ENCODE results near the gene TMCO2. TPM values are rescaled to one million over a fixed set of nuclear protein-coding genes. Genes with fewer than 3 reads are reported as not detected.
A peak's percentile ranks its signal among the peaks of the same experiment; 100 is the strongest.

Gene TMCO2
- total and polyA plus RNA-seq, 8 donors = 0.55 TPM; not detected in 7

DNA sequence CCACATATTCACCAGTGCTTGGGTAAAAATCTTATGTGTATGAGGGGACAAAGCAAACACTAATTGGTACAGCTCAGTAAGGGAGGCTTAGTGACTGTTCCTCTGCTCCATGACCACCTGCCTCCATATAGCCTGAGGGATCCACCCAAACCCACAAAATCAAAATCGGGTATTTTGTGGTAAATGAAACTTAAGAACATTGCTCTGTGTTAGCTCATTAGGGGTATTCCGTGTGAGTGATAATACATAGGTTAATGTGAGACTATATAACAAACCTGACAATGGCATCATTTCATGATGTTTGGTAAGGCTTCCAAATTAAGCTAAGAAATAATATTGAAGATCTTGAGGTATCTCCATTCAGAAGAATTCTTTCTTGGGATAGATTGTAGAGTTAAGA is 43.6 kb downstream of the TMCO2 start:
- DNase-seq (no peak), ATAC-seq (no peak)
- Histone ChIP-seq H3K9me3 (no peaks in the 10 kb centered on the region), H3K27me3 (no peaks in the 10 kb centered on the region), H3K4me1 (no peaks in the 10 kb centered on the region), H3K27ac (no peak overlapping the region), H3K4me3 (no peak overlapping the region), H3K36me3 (peaks cover 0 to 85% of the 10 kb centered on the region in 2 donors)
- TF ChIP-seq, protein P1, sequence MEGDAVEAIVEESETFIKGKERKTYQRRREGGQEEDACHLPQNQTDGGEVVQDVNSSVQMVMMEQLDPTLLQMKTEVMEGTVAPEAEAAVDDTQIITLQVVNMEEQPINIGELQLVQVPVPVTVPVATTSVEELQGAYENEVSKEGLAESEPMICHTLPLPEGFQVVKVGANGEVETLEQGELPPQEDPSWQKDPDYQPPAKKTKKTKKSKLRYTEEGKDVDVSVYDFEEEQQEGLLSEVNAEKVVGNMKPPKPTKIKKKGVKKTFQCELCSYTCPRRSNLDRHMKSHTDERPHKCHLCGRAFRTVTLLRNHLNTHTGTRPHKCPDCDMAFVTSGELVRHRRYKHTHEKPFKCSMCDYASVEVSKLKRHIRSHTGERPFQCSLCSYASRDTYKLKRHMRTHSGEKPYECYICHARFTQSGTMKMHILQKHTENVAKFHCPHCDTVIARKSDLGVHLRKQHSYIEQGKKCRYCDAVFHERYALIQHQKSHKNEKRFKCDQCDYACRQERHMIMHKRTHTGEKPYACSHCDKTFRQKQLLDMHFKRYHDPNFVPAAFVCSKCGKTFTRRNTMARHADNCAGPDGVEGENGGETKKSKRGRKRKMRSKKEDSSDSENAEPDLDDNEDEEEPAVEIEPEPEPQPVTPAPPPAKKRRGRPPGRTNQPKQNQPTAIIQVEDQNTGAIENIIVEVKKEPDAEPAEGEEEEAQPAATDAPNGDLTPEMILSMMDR (IDR thresholded peaks at IDR 0.05) = no peak
- intact Hi-C loops (cut with DNase I) = no loop called here

DNA sequence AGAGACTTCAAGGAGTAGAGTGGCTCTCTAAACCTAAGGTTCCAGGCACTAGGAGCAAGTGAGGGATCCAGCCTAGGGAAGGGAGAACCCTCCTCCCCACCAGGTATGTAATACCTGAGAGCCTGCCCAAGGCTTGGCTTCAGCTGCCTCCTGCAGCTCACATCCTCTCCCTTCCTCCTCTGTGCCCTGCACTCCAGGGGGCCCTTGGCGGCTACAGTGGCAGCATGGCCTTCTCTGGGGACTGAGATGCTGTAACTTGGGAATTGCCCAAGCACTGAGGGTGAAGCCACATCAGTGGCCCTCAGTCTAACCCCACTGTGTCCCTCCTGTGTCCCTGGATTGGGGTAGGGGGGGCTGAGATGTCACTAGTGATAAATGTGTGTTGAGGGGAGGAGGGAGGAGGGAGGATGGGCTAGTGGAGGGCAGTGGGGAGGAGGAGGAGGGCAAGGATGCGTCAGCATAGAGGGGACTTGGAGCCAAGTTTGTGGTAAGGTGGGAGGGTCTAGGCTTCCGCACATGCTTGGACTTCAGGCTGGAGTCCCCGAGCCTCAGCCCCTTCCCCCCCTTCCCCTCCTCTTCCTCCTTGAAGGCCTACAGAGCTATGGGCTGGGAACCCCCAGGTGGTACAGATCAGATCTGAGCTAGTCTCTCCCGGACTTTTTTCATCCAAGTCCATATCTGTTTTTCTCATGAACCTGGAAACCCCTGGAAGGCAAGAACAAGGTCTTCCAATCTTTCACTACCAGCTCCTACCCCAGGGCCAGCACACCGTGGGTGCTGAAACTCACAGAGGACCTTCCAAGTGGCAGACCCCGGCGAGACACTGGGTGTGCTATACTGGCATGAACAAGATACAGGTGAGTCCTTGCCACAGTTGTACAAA is 51.9 kb downstream of the TMCO2 start:
- TF ChIP-seq, protein P1 (IDR thresholded peaks at IDR 0.05) = no peak
- Histone ChIP-seq H3K36me3 (peaks cover 0 to 2% of the 10 kb centered on the region in 2 donors), H3K27me3 (peaks cover 0 to 12% of the 10 kb centered on the region in 2 donors), H3K4me1 (no peaks in the 10 kb centered on the region), H3K4me3 (no peak overlapping the region), H3K27ac (no peak overlapping the region), H3K9me3 (no peaks in the 10 kb centered on the region)
- ATAC-seq = peak; percentile 46
- DNase-seq = no peak
- intact Hi-C loops (cut with DNase I) = no loop called here

DNA sequence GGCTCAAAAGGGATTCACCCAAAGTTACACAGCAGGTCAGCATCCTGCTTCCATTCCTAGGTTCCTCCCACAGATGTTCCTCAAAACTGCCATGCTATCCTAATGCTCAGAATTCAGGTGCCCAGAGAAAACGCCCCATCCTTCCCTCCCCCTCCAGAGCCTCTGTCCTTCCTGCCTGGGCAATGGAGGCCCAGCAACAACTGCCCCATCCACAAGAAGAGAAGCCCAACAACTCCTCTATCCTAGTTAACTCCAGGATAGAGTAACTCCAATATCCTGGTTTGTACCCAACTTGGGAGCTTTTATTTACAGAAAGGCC is 52.5 kb downstream of the TMCO2 start:
- H3K9me3 ChIP-seq = no peaks in the 10 kb centered on the region
- H3K27me3 ChIP-seq = peaks cover 0 to 12% of the 10 kb centered on the region in 2 donors
- ATAC-seq = no peak
- H3K4me1 ChIP-seq = no peaks in the 10 kb centered on the region
- TF ChIP-seq, protein P1 (IDR thresholded peaks at IDR 0.05) = no peak
- intact Hi-C loops (cut with DNase I) = no loop called here
- no peak for DNase-seq
- H3K4me3 ChIP-seq = no peak overlapping the region
- H3K36me3 ChIP-seq = no peaks in the 10 kb centered on the region
- H3K27ac ChIP-seq = no peak overlapping the region

DNA sequence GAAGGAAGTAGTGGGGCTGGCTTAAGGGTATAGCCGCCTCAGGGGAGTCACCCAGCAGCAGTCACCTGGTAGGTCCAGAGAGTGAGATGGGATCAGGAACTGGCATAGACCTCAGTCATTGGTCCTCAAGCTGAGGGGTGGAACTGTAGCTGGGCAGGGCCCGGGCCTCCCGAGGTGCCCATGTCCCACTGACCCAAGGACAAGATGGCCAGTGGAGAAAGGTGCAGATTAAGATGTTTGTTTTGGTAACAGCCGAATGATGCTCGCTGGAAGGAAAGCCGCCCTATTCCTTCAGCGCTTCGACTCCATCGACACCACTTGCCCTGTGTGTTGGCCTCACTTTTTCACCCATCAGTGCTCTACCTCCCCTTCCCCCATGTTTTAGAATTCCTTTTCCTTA is 52.9 kb downstream of the TMCO2 start:
- H3K4me3 ChIP-seq = no peak overlapping the region
- H3K9me3 ChIP-seq = no peaks in the 10 kb centered on the region
- TF ChIP-seq, protein P1 (IDR thresholded peaks at IDR 0.05) = no peak
- ATAC-seq (no peak), DNase-seq (no peak)
- intact Hi-C loops (cut with DNase I) = no loop called here
- no peak overlapping the region for H3K27ac ChIP-seq
- peaks cover 0 to 12% of the 10 kb centered on the region in 2 donors for H3K27me3 ChIP-seq
- H3K36me3 ChIP-seq = no peaks in the 10 kb centered on the region
- no peaks in the 10 kb centered on the region for H3K4me1 ChIP-seq

DNA sequence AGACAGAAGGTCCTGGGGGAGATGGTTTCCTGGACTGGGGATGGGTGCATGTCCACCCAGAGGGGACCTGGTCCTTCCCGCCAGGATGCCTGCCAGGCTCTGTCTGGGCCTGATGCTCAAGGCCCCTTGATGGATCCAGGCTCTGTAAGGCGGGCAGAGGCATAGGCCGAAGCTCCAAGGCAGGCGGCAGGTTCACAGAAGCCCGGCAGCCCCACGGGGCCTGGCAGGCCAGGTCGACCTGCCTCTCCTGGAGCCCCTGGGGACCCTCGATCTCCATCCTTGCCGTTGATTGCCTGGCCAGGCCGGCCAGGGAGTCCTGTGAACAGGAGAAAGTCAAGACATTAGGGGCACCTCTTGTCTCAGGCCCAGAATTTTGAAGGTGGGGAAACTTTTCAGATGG is 53.3 kb downstream of the TMCO2 start:
- no peaks in the 10 kb centered on the region for H3K36me3 ChIP-seq
- no peak overlapping the region for H3K27ac ChIP-seq
- intact Hi-C loops (cut with DNase I) = no loop called here
- H3K9me3 ChIP-seq = no peaks in the 10 kb centered on the region
- no peak for DNase-seq
- H3K27me3 ChIP-seq = peaks cover 0 to 12% of the 10 kb centered on the region in 2 donors
- no peaks in the 10 kb centered on the region for H3K4me1 ChIP-seq
- no peak overlapping the region for H3K4me3 ChIP-seq
- TF ChIP-seq, protein P1 (IDR thresholded peaks at IDR 0.05) = no peak
- no peak for ATAC-seq

Other genes with a start within 250 kb of the TMCO2 start
- 100 to 1,000 TPM; 366 to 501 TPM for gene CAP1, start 207.2 kb upstream of the TMCO2 start, total RNA-seq
- gene CAP1, start 207.2 kb upstream of the TMCO2 start, polyA plus RNA-seq (ENCODE audit: insufficient read length in 6 of 6) = 100 to 1,000 TPM; 150 to 178 (median 157) TPM
- gene PPT1, start 150.7 kb upstream of the TMCO2 start, total RNA-seq = 100 to 1,000 TPM; 164 to 195 TPM
- gene PPT1, start 150.7 kb upstream of the TMCO2 start, polyA plus RNA-seq (ENCODE audit: insufficient read length in 6 of 6) = 100 to 1,000 TPM in 2 of 6 donors, 10 to 100 TPM in 4; 87.3 to 112 (median 97.4) TPM
- 10 to 100 TPM; 11.2 to 12.7 TPM for gene RLF, start 86.5 kb upstream of the TMCO2 start, total RNA-seq
- 10 to 100 TPM; 23.3 to 34.4 (median 26.4) TPM for gene RLF, start 86.5 kb upstream of the TMCO2 start, polyA plus RNA-seq (ENCODE audit: insufficient read length in 6 of 6)
- 10 to 100 TPM; 54.5 to 57.2 TPM for gene ZMPSTE24, start 10.3 kb downstream of the TMCO2 start, total RNA-seq
- 10 to 100 TPM; 38.7 to 49.3 (median 43.7) TPM for gene ZMPSTE24, start 10.3 kb downstream of the TMCO2 start, polyA plus RNA-seq (ENCODE audit: insufficient read length in 6 of 6)
- gene COL9A2, start 69.3 kb downstream of the TMCO2 start, total RNA-seq = 1 to 10 TPM; 1.1 to 3.4 TPM
- 10 to 100 TPM; 17.1 to 29.7 (median 22.7) TPM for gene COL9A2, start 69.3 kb downstream of the TMCO2 start, polyA plus RNA-seq (ENCODE audit: insufficient read length in 6 of 6)
- gene SMAP2, start 125.8 kb downstream of the TMCO2 start, total RNA-seq = 10 to 100 TPM; 39.8 to 77.3 TPM
- 10 to 100 TPM; 22.1 to 26.6 (median 24.3) TPM for gene SMAP2, start 125.8 kb downstream of the TMCO2 start, polyA plus RNA-seq (ENCODE audit: insufficient read length in 6 of 6)
- gene ZFP69B, start 202.5 kb downstream of the TMCO2 start, total RNA-seq = 1 to 10 TPM; 2.3 to 2.5 TPM
- 1 to 10 TPM; 5.6 to 7.3 (median 6.5) TPM for gene ZFP69B, start 202.5 kb downstream of the TMCO2 start, polyA plus RNA-seq (ENCODE audit: insufficient read length in 6 of 6)
- gene ZFP69, start 229.4 kb downstream of the TMCO2 start, total RNA-seq = 1 to 10 TPM; 2.9 to 3.8 TPM
- gene ZFP69, start 229.4 kb downstream of the TMCO2 start, polyA plus RNA-seq (ENCODE audit: insufficient read length in 6 of 6) = 10 to 100 TPM in 2 of 6 donors, 1 to 10 TPM in 4; 8.1 to 11.2 (median 8.6) TPM